GM12873 (cell line): ENCODE data around the gene PSG7.
"Not testable (repeated sequence)": the region's sequence is repeated elsewhere in the genome, so short reads cannot be mapped to it uniquely, and the experiment has no call there.

ENCODE experiments used
- TF ChIP-seq, protein P1 (sequence below): IDR thresholded peaks from 2 replicates; pipeline ENCODE4 v1.5.1; 2012; ENCODE audit warnings: low read depth, mild to moderate bottlenecking, moderate library complexity, low read length, control low read depth; ENCODE audit not compliant: insufficient read depth; ENCODE audit errors: missing control alignments

PSG7 gene

DNA sequence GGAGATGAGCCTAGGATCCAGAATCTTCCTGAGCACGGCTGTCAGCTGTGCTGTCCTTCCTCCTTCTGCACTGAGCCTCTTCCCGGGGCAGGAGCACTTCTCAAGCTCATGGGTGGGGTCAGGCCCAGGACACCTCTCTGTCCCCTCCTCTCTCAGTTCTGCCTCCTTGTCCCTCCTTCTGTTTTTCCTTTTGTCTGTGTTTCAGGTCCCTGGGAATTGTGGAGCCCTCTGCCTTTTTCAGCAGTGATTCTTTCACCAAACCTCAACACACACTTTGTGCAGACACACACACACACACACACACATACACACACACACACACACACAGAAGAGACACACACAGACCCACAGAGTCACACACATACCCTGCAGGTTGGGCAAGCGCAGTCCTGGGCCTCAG, at the start of gene PSG7:
TSS of gene PSG7 (minus strand) at position 101 of the 400 bp plus-strand sequence. CDS start 131 bp downstream, outside the sequence.
- TF ChIP-seq, protein P1, sequence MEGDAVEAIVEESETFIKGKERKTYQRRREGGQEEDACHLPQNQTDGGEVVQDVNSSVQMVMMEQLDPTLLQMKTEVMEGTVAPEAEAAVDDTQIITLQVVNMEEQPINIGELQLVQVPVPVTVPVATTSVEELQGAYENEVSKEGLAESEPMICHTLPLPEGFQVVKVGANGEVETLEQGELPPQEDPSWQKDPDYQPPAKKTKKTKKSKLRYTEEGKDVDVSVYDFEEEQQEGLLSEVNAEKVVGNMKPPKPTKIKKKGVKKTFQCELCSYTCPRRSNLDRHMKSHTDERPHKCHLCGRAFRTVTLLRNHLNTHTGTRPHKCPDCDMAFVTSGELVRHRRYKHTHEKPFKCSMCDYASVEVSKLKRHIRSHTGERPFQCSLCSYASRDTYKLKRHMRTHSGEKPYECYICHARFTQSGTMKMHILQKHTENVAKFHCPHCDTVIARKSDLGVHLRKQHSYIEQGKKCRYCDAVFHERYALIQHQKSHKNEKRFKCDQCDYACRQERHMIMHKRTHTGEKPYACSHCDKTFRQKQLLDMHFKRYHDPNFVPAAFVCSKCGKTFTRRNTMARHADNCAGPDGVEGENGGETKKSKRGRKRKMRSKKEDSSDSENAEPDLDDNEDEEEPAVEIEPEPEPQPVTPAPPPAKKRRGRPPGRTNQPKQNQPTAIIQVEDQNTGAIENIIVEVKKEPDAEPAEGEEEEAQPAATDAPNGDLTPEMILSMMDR, result not testable (repeated sequence)

GRCh38 chr19:42985588-42985987, 48.6 kb upstream of the PSG7 start:
- TF ChIP-seq, protein P1, result no peak

- TF ChIP-seq, protein P1, result no peak
Measured at GRCh38 chr19:42965176-42965575, 28.2 kb upstream of the PSG7 start.

DNA sequence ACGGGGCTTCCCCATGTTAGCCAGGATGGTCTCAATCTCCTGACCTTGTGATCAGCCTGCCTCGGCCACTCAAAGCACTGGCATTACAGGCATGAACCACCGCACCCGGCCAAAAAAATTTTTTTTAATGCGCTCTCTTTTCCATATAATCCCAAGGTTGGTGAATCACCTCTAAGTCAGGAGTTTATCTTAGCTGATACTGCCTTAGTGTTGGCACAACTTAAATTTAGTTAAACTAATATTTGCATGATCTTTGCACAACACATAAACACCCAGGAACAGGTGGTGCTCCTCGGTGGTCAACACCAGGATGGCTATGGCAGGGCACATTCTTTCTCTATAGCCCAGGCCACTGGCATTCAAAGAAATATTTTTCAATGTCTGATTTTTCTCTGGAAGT, 24.1 kb upstream of the PSG7 start:
- TF ChIP-seq, protein P1, result no peak

GRCh38 chr19:42942187-42942789, 5.3 kb upstream of the PSG7 start:
- TF ChIP-seq, protein P1, result peak; percentile 66

DNA sequence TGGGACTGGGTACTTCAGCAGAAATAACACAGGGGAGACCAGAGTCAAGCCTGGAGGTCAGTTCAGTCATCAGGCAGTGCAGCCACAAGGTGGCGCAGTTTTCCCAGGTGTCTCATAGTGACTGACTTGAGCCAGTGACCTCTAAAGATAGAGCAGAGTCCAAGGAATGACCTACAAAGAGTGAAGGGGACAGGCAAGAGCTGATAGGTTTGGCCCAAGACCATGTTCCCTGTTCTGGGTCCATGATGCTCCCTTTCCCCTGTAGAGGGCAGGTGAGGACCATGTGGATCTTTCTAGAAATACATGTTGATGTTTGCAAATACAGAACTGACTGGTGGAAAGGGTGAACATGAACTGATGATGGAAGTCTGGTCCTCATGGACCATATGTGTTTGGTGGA, 6.8 kb downstream of the PSG7 start:
- TF ChIP-seq, protein P1, result peak; percentile 48

DNA sequence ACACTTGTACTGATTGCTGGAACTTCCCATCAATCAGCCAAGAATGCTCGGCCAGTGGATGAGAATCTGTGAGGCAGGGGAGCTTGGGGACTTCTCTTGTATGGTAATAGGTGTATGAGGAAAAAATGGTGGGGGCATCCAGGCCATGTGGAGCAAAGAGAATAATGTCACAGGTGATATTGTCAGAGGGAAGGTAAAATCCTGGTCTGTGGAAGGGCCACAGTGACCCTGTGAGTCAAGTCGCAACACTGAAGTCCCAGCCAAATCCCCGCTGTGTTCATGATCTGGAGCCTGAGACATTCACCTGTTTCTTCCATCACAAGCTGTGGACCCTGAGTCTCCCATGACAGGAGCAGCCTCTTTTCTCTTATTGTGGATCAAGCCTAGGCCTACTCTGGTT, 8.1 kb downstream of the PSG7 start:
- TF ChIP-seq, protein P1, result no peak
